C4-2B (cell line): ENCODE results near the gene SVIP.

ENCODE experiments used
- ZFX ChIP-seq: fragments of 450-650 bp; IDR thresholded peaks from 2 replicates; pipeline ENCODE4 v1.6.1; 2017
- TF ChIP-seq, protein P1 (sequence below): fragments of 450-650 bp; conservative IDR thresholded peaks from 2 replicates; pipeline ENCODE4 v1.5.1; 2017; ENCODE audit warnings: mild to moderate bottlenecking

DNA sequence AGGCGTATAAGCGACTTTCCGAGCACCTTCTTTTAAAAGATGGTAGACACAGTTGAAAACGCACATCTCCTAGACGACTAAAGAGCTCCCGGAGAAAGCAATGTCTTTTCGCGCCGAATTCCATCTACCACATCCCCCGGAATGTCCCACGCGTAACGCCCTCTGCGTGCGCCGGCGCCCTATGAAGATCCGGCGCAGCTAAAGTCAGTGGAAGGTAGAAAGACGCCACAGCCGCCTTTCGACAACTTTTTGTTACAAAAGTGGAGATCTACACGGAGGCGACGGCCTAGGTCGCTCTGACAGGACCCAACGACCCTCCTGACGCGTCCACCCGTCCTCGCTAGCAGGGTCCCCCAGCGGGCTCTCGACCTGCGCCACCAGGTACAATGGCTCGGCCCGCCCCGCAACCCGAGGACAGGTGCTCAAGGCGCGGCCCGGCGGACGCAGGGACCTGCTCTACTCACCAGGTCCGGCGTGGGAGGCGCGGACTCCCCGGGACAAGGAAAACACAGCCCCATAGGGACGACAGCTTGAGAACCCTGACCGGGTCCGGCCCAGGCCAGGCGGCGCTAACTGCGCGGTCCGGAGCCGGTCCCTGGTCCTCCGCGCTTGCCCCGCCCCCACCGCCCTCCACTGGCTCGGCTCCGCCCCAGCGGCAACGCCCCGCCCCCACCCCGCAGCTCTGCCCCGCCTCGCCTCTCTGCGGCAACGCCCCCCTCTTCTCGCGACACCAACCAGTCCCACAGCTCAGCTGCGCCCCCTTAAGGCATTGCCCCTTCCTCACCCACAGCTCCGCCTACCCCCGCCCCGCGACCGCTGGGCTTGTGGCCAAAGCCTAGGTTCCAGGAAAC, at the start of gene SVIP:
- TF ChIP-seq, protein P1, sequence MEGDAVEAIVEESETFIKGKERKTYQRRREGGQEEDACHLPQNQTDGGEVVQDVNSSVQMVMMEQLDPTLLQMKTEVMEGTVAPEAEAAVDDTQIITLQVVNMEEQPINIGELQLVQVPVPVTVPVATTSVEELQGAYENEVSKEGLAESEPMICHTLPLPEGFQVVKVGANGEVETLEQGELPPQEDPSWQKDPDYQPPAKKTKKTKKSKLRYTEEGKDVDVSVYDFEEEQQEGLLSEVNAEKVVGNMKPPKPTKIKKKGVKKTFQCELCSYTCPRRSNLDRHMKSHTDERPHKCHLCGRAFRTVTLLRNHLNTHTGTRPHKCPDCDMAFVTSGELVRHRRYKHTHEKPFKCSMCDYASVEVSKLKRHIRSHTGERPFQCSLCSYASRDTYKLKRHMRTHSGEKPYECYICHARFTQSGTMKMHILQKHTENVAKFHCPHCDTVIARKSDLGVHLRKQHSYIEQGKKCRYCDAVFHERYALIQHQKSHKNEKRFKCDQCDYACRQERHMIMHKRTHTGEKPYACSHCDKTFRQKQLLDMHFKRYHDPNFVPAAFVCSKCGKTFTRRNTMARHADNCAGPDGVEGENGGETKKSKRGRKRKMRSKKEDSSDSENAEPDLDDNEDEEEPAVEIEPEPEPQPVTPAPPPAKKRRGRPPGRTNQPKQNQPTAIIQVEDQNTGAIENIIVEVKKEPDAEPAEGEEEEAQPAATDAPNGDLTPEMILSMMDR = peak; percentile 90
- TF ChIP-seq ZFX = peak; percentile 51
